Sigmoid colon (tissue), 7 donors: ENCODE measurements around the gene CFAP61. TPM values are rescaled to one million over a fixed set of nuclear protein-coding genes. Genes with fewer than 3 reads are reported as not detected.

Experiments used
- DNase-seq: peaks from one replicate; pipeline ENCODE4 v3.0.0-alpha.2; 2019
- H3K27ac ChIP-seq, 4 donors: fragments of 200-600 bp; sonication (generic); one replicate each; pipeline ENCODE4 v1.5.1; 2016 to 2019; ENCODE audit warnings: mild to moderate bottlenecking in 1 of 4
- H3K27me3 ChIP-seq, 3 donors: fragments of 200-600 bp; sonication (generic); one replicate each; pipeline ENCODE4 v1.5.1; 2019; ENCODE audit warnings: mild to moderate bottlenecking in 1 of 3
- H3K36me3 ChIP-seq, 4 donors: fragments of 200-600 bp; sonication (generic); one replicate each; pipeline ENCODE4 v1.5.1; 2016 to 2019
- H3K4me1 ChIP-seq, 4 donors: fragments of 200-600 bp; sonication (generic); one replicate each; pipeline ENCODE4 v1.5.1; 2017 to 2019
- H3K4me3 ChIP-seq, 4 donors: fragments of 200-600 bp; sonication (generic); one replicate each; pipeline ENCODE4 v1.5.1; 2017 to 2019; ENCODE audit warnings: mild to moderate bottlenecking in 2 of 4, moderate library complexity in 1 of 4
- H3K9me3 ChIP-seq, 4 donors: fragments of 200-600 bp in 3 of 4; sonication (generic) in 3 of 4; one replicate each; pipeline versions ENCODE4 v1.5.1 to v1.6.1; 2013 to 2019
- CTCF ChIP-seq, 4 experiments: fragments of 450-650 bp in 3 of 4; fragments of 200-600 bp in 1 of 4; IDR thresholded peaks; one replicate each; pipeline ENCODE4 v1.5.1; 2016 to 2019; ENCODE audit warnings: antibody characterized with exemption in 4 of 4, mild to moderate bottlenecking in 3 of 4, moderate library complexity in 2 of 4
- EP300 ChIP-seq, 4 donors: sonication (generic); formaldehyde crosslinking; IDR thresholded peaks; one replicate each; pipeline ENCODE4 v1.6.1; 2017; ENCODE audit warnings: antibody characterized with exemption in 4 of 4
- POLR2A ChIP-seq, 2 donors: fragments of 450-650 bp; IDR thresholded peaks; one replicate each; pipeline ENCODE4 v1.6.1; 2016; ENCODE audit warnings: antibody characterized with exemption in 2 of 2, mild to moderate bottlenecking in 2 of 2, moderate library complexity in 2 of 2
- POLR2AphosphoS5 ChIP-seq, 4 donors: sonication (generic); formaldehyde crosslinking; IDR thresholded peaks; one replicate each; pipeline ENCODE4 v1.6.1; 2017; ENCODE audit warnings: antibody characterized with exemption in 4 of 4
- WGBS, 2 donors: extraction: QIAGEN DNeasy Blood & Tissue Kit; methylation state at CpG; one replicate each; pipeline ENCODE4 v1.1.7; 2013; 5-methylcytosine and 5-hydroxymethylcytosine counted together
- intact Hi-C: fragments of 100-400 bp; cut with DNase I; formaldehyde crosslinking; loops from one replicate; pipeline ENCODE4 v1.15.1; 2023
- polyA plus RNA-seq, 3 donors: library from polyadenylated mRNA; stranded (reverse); fragments of 200-250 nt; gene quantifications; one replicate each; pipeline ENCODE4 v1.2.3, GENCODE V29; 2013
- small RNA-seq, 3 donors: library from RNA; depleted of rRNA; stranded (forward); fragments of <200 nt; gene quantifications; one replicate each; pipeline ENCODE3, GENCODE V24; 2016
- total RNA-seq, 4 donors: library from RNA; depleted of rRNA; stranded (reverse); fragments of >200 nt; gene quantifications; one replicate each; pipeline ENCODE4 v1.1.0, GENCODE V29; 2016
- donor health status: healthy with polysubstance abuse.
- donor health status: Bipolar disorder and iron deficiency.
- donor health status: healthy.

CFAP61 gene
- total and polyA plus RNA-seq, 7 donors, result 0.15 to 2.0 (median 0.44) TPM; not detected in 3

GRCh38 chr20:20407891-20408805, 355.8 kb downstream of the CFAP61 start:
- TF ChIP-seq CTCF (IDR thresholded peaks at IDR 0.05) (no peak), POLR2A (IDR thresholded peaks at IDR 0.05) (no peak), POLR2AphosphoS5 (IDR thresholded peaks at IDR 0.05) (no peak), EP300 (IDR thresholded peaks at IDR 0.05) (no peak)
- no peaks in the 10 kb centered on the region for H3K4me1 ChIP-seq
- no peaks in the 10 kb centered on the region for H3K27me3 ChIP-seq
- intact Hi-C loops, result no loop called here
- no peak for DNase-seq
- H3K36me3 ChIP-seq, result peaks cover 0 to 3% (median 0%) of the 10 kb centered on the region in 4 donors
- no peak overlapping the region for H3K4me3 ChIP-seq
- 68 to 74% methylated on average over 6 of the region's 6 CpGs for WGBS, 2 donors
- H3K27ac ChIP-seq, result no peak overlapping the region
- H3K9me3 ChIP-seq, result no peaks in the 10 kb centered on the region

GRCh38 chr20:20409331-20409730, 357.0 kb downstream of the CFAP61 start:
- no peak for TF ChIP-seq CTCF (IDR thresholded peaks at IDR 0.05)
- no peak for TF ChIP-seq EP300 (IDR thresholded peaks at IDR 0.05)
- TF ChIP-seq POLR2A (IDR thresholded peaks at IDR 0.05), result no peak
- no peak for TF ChIP-seq POLR2AphosphoS5 (IDR thresholded peaks at IDR 0.05)
- H3K9me3 ChIP-seq, result no peaks in the 10 kb centered on the region
- WGBS, 2 donors, result 95 to 96% methylated on average over 4 of the region's 4 CpGs
- no peaks in the 10 kb centered on the region for H3K27me3 ChIP-seq
- intact Hi-C loops, result no loop called here
- H3K36me3 ChIP-seq, result peaks cover 0 to 3% (median 0%) of the 10 kb centered on the region in 4 donors
- H3K4me3 ChIP-seq, result no peak overlapping the region
- no peak for DNase-seq
- no peak overlapping the region for H3K27ac ChIP-seq
- no peaks in the 10 kb centered on the region for H3K4me1 ChIP-seq

Small RNA genes lying within 50 kb of the gene (small RNA-seq; reads per million reads assigned to genes)
- gene RN7SL690P, result 0 reads per million in 3 donors

Other genes with a start within 250 kb of the CFAP61 start
- 10 to 100 TPM; 26.3 to 44.9 (median 36.2) TPM for gene NAA20, start 35.2 kb upstream of the CFAP61 start, total RNA-seq
- gene NAA20, start 35.2 kb upstream of the CFAP61 start, polyA plus RNA-seq, result 10 to 100 TPM; 58.9 to 74.2 (median 60.5) TPM
- 10 to 100 TPM; 19.9 to 29.1 (median 25.7) TPM for gene CRNKL1, start 66 bp upstream of the CFAP61 start, total RNA-seq
- 10 to 100 TPM in 2 of 3 donors, 1 to 10 TPM in 1; 9.0 to 15.6 (median 13.4) TPM for gene CRNKL1, start 66 bp upstream of the CFAP61 start, polyA plus RNA-seq